H1 (cell line): Measurements from ENCODE around the gene PHKA1. TPM values are rescaled to one million over a fixed set of nuclear protein-coding genes. Genes with fewer than 3 reads are reported as not detected.

Experiments used
- CTCF ChIA-PET: fragments of 300-600 bp; sonication (Branson Sonifier 250); formaldehyde crosslinking; loops from one replicate; lab custom pipeline; 2021; ENCODE audit not compliant: partially characterized antibody; lab: Charles Lee
- POLR2A ChIA-PET: fragments of 300-600 bp; sonication (Branson Sonifier 250); formaldehyde crosslinking; loops from one replicate; lab custom pipeline; 2021; ENCODE audit warnings: inconsistent platforms; ENCODE audit not compliant: partially characterized antibody; lab: Charles Lee
- DNase-seq, 2 experiments: peaks; one replicate each; pipeline versions ENCODE4 v3.0.0 to v3.0.0-alpha.2; 2010 to 2022; ENCODE audit warnings: low spot score in 2 of 2, low read depth in 1 of 2, mixed read lengths in 1 of 2
- FAIRE-seq: peaks from 2 replicates; lab custom pipeline; 2011; peaks lifted over from hg19 to GRCh38; lab: Jason Lieb, UNC
- H2AFZ ChIP-seq: 2 replicates; pipeline ENCODE4 v1.8.1; 2012; ENCODE audit warnings: low read length, inconsistent platforms
- H2AK5ac ChIP-seq: 2 replicates; pipeline ENCODE4 v1.6.1; 2013; ENCODE audit warnings: low read depth, low read length
- H2BK120ac ChIP-seq: replicated peaks from 2 replicates; pipeline ENCODE3; 2013; ENCODE audit warnings: low read depth, low read length, inconsistent platforms
- H2BK12ac ChIP-seq: 2 replicates; pipeline ENCODE4 v1.6.1; 2013; ENCODE audit warnings: low read depth, low read length
- H2BK15ac ChIP-seq: 2 replicates; pipeline ENCODE4 v1.6.1; 2013; ENCODE audit warnings: low read length
- H2BK20ac ChIP-seq: 2 replicates; pipeline ENCODE4 v1.6.1; 2013; ENCODE audit warnings: low read length
- H2BK5ac ChIP-seq: 2 replicates; pipeline ENCODE4 v1.6.1; 2013; ENCODE audit warnings: low read depth, low read length
- H3K14ac ChIP-seq: 2 replicates; pipeline ENCODE4 v1.6.1; 2013; ENCODE audit warnings: inconsistent platforms; ENCODE audit not compliant: insufficient read length
- H3K18ac ChIP-seq: 2 replicates; pipeline ENCODE4 v1.6.1; 2013; ENCODE audit warnings: low read length; ENCODE audit errors: extremely low read depth
- H3K23ac ChIP-seq: 2 replicates; pipeline ENCODE4 v1.6.1; 2013; ENCODE audit warnings: inconsistent platforms; ENCODE audit not compliant: insufficient read length
- H3K23me2 ChIP-seq: 2 replicates; pipeline ENCODE4 v1.6.1; 2013; ENCODE audit warnings: low read depth, low read length
- H3K27ac ChIP-seq: 2 replicates; pipeline ENCODE4 v1.6.1; 2011; ENCODE audit warnings: low read depth, low read length, inconsistent platforms
- H3K27me3 ChIP-seq, 4 experiments: replicated peaks in 1 of 4; 1 replicate in 1 of 4; 2 replicates in 3 of 4; pipeline versions ENCODE4 v1.6.1 to v1.8.1; 2011 to 2013; ENCODE audit warnings: low read length in 3 of 4, mild to moderate bottlenecking in 3 of 4, inconsistent platforms in 2 of 4, mixed read lengths in 2 of 4, moderate library complexity in 1 of 4; ENCODE audit not compliant: control insufficient read depth in 3 of 4, insufficient read depth in 3 of 4; ENCODE audit errors: extremely low read depth in 1 of 4
- H3K36me3 ChIP-seq, 4 experiments: 2 replicates each; pipeline versions ENCODE4 v1.6.1 to v1.8.1; 2011 to 2013; ENCODE audit warnings: mild to moderate bottlenecking in 4 of 4, low read length in 3 of 4, moderate library complexity in 2 of 4, control low read depth in 1 of 4, inconsistent platforms in 1 of 4; ENCODE audit not compliant: insufficient read depth in 4 of 4, control insufficient read depth in 2 of 4
- H3K4ac ChIP-seq: replicated peaks from 2 replicates; pipeline ENCODE3; 2013; ENCODE audit warnings: low read length, low read depth, mixed read lengths, inconsistent platforms; ENCODE audit not compliant: insufficient read length
- H3K4me1 ChIP-seq, 4 experiments: replicated peaks in 1 of 4; 1 replicate in 1 of 4; 2 replicates in 3 of 4; pipeline versions ENCODE4 v1.6.1 to v1.8.1; 2011 to 2013; ENCODE audit warnings: low read length in 3 of 4, inconsistent platforms in 2 of 4, mixed read lengths in 1 of 4; ENCODE audit not compliant: insufficient read depth in 4 of 4, control insufficient read depth in 3 of 4
- H3K4me2 ChIP-seq, 2 experiments: 2 replicates each; pipeline versions ENCODE4 v1.6.1 to v1.8.1; 2011 to 2013; ENCODE audit warnings: low read depth in 2 of 2, low read length in 2 of 2, control low read depth in 1 of 2, inconsistent platforms in 1 of 2, mild to moderate bottlenecking in 1 of 2; ENCODE audit not compliant: insufficient read depth in 1 of 2
- H3K4me3 ChIP-seq, 4 experiments: fragments of 200-600, 300-600 bp in 1 of 4; sonication (generic), shearing (Covaris generic), sonication (Bioruptor Twin) in 1 of 4; 2 replicates each; pipeline versions ENCODE4 v1.5.1 to v1.8.1; 2011 to 2016; ENCODE audit warnings: low read length in 4 of 4, low read depth in 3 of 4, control low read depth in 2 of 4, inconsistent platforms in 2 of 4, mild to moderate bottlenecking in 2 of 4, mixed read lengths in 1 of 4, moderate library complexity in 1 of 4; ENCODE audit not compliant: insufficient read depth in 2 of 4; ENCODE audit errors: extremely low read depth in 1 of 4
- H3K56ac ChIP-seq: replicated peaks from 2 replicates; pipeline ENCODE3; 2013; ENCODE audit warnings: low read depth, mild to moderate bottlenecking, mixed read lengths, low read length, inconsistent platforms; ENCODE audit not compliant: insufficient read length
- H3K79me1 ChIP-seq: 2 replicates; pipeline ENCODE4 v1.6.1; 2013; ENCODE audit warnings: low read depth, low read length, control low read depth
- H3K79me2 ChIP-seq, 2 experiments: 2 replicates each; pipeline versions ENCODE4 v1.6.1 to v1.8.1; 2012 to 2013; ENCODE audit warnings: low read length in 2 of 2, mild to moderate bottlenecking in 2 of 2, inconsistent platforms in 1 of 2; ENCODE audit not compliant: insufficient read depth in 2 of 2, control insufficient read depth in 1 of 2
- H3K9ac ChIP-seq, 4 experiments: replicated peaks in 1 of 4; 1 replicate in 1 of 4; 2 replicates in 3 of 4; pipeline versions ENCODE4 v1.6.1 to v1.8.1; 2011 to 2013; ENCODE audit warnings: low read depth in 3 of 4, low read length in 3 of 4, control low read depth in 2 of 4, mild to moderate bottlenecking in 2 of 4, moderate library complexity in 2 of 4, inconsistent platforms in 1 of 4; ENCODE audit errors: extremely low read depth in 1 of 4
- H3K9me3 ChIP-seq, 2 experiments: 2 replicates each; pipeline versions ENCODE4 v1.6.1 to v1.8.1; 2012 to 2013; ENCODE audit warnings: mild to moderate bottlenecking in 2 of 2, moderate library complexity in 2 of 2, control low read depth in 1 of 2, inconsistent platforms in 1 of 2, low read depth in 1 of 2, low read length in 1 of 2, mixed read lengths in 1 of 2; ENCODE audit not compliant: insufficient read depth in 2 of 2
- H4K20me1 ChIP-seq, 2 experiments: replicated peaks in 1 of 2; 2 replicates each; pipeline versions ENCODE3 to v1.8.1; 2011 to 2013; ENCODE audit warnings: inconsistent platforms in 2 of 2, low read length in 2 of 2, mild to moderate bottlenecking in 1 of 2; ENCODE audit not compliant: insufficient read depth in 2 of 2, control insufficient read depth in 1 of 2
- H4K5ac ChIP-seq: 2 replicates; pipeline ENCODE4 v1.6.1; 2013; ENCODE audit warnings: low read length, low read depth, mixed read lengths, inconsistent platforms; ENCODE audit not compliant: insufficient read length
- H4K8ac ChIP-seq: 2 replicates; pipeline ENCODE4 v1.8.0; 2013; ENCODE audit warnings: mild to moderate bottlenecking, moderate library complexity, low read length, inconsistent platforms; ENCODE audit not compliant: insufficient read depth; ENCODE audit errors: extremely low read depth
- H4K91ac ChIP-seq: replicated peaks from 2 replicates; pipeline ENCODE3; 2013; ENCODE audit warnings: low read length, mixed read lengths, inconsistent platforms; ENCODE audit not compliant: insufficient read length
- CBX8 ChIP-seq: fragments of 300-800, 300-1000 bp; sonication (generic); IDR thresholded peaks from 2 replicates; pipeline ENCODE4 v1.7.1; 2016; ENCODE audit warnings: low read depth, low read length, borderline replicate concordance
- RAD21 ChIP-seq, 2 experiments: IDR thresholded peaks in 1 of 2; conservative IDR thresholded peaks in 1 of 2; 2 replicates each; pipeline ENCODE4 v1.6.1; 2011; ENCODE audit warnings: low read depth in 2 of 2, low read length in 2 of 2, improper control_type of control experiment in 1 of 2, inconsistent platforms in 1 of 2, mild to moderate bottlenecking in 1 of 2, moderate library complexity in 1 of 2
- SP2 ChIP-seq: IDR thresholded peaks from 2 replicates; pipeline ENCODE4 v1.6.1; 2012; ENCODE audit warnings: mild to moderate bottlenecking, low read length, inconsistent platforms
- WGBS, 2 experiments: shearing (Covaris generic) in 1 of 2; methylation state at CpG; one replicate each; pipeline versions ENCODE4 v1.1.6 to v1.1.7; 2013 to 2015; ENCODE audit warnings: low lambda C conversion rate in 2 of 2, mixed read lengths in 2 of 2, inconsistent platforms in 1 of 2, low coverage in 1 of 2, missing lambda C conversion rate in 1 of 2; ENCODE audit not compliant: insufficient replicate concordance in 2 of 2, insufficient coverage in 1 of 2, insufficient read length in 1 of 2; ENCODE audit errors: extremely low coverage in 1 of 2, missing lambda C conversion rate in 1 of 2; 5-methylcytosine and 5-hydroxymethylcytosine counted together
- polyA plus RNA-seq, 7 experiments: library from polyadenylated mRNA; depleted of rRNA in 3 of 7; stranded (reverse) in 5 of 7; unstranded in 2 of 7; fragments of >200 nt in 5 of 7; fragments of 200-250 nt in 2 of 7; gene quantifications; 1 replicate in 5 of 7; 2 replicates in 1 of 7; 4 replicates in 1 of 7; pipeline versions ENCODE4 v1.2.1 to v1.2.3, GENCODE V29; 2011 to 2013; ENCODE audit warnings: missing spikeins in 2 of 7, mixed read lengths in 2 of 7
- total RNA-seq: library from RNA; stranded (reverse); fragmentation: NEBNext Ultra II Directional; extraction: Animal tissue kit (Norgen Biotek cat#: 25700); gene quantifications from 2 replicates; pipeline ENCODE4 v1.2.1, GENCODE V29; 2021
- TF ChIP-seq, protein P1 (sequence below), 3 experiments: IDR thresholded peaks; 1 replicate in 2 of 3; 2 replicates in 1 of 3; pipeline versions ENCODE4 v1.5.1 to v1.6.1; 2011; ENCODE audit warnings: low read length in 3 of 3, mild to moderate bottlenecking in 3 of 3, inconsistent platforms in 2 of 3, low read depth in 1 of 3, moderate library complexity in 1 of 3; ENCODE audit not compliant: insufficient read depth in 1 of 3; ENCODE audit errors: control extremely low read depth in 1 of 3

Gene PHKA1
- total and polyA plus RNA-seq, 2 of the 8 experiments (the other 6 are each of a cell fraction or from before 2014, with no cell fraction given): 4.2 to 7.2 TPM

DNA sequence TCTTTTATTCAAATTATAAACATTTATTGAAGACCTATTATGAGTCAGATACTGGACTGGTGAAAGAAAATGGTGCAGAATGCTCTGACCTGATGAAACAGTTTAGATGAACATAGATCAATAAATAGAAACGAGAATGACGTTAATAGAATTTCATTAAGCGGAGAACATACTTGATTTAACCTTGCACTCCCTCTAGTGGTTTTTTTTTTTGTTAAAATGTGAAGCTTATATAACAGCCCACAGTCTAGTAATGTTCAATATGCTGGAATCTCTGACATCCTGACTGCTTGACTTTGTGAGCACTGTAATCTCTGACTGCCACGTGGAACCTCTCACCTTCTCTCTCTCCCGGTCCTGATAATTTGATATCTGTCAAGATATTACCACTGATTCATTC lies 173.8 kb downstream of the PHKA1 start:
- H4K5ac ChIP-seq: no peak overlapping the region
- 81% methylated on average over 5 of the region's 5 CpGs; no CpG with 5 or more reads in 1 of the 2 experiments for WGBS, 2 experiments
- no peak overlapping the region for H3K18ac ChIP-seq
- no peak overlapping the region for H3K4ac ChIP-seq
- no peak overlapping the region for H3K27ac ChIP-seq
- CTCF ChIA-PET: interaction anchor here (0.7 to 4.9 kb wide), 11 partner anchors 12 to 294 kb away, joined by 3 to 46 read pairs (median 4); no protein-coding TSS in a partner anchor
- H4K20me1 ChIP-seq: no peaks in the 10 kb centered on the region
- no peak overlapping the region for H2BK20ac ChIP-seq
- H4K91ac ChIP-seq: no peak overlapping the region
- H3K23ac ChIP-seq: no peak overlapping the region
- no peaks in the 10 kb centered on the region for H3K9me3 ChIP-seq
- TF ChIP-seq, protein P1, sequence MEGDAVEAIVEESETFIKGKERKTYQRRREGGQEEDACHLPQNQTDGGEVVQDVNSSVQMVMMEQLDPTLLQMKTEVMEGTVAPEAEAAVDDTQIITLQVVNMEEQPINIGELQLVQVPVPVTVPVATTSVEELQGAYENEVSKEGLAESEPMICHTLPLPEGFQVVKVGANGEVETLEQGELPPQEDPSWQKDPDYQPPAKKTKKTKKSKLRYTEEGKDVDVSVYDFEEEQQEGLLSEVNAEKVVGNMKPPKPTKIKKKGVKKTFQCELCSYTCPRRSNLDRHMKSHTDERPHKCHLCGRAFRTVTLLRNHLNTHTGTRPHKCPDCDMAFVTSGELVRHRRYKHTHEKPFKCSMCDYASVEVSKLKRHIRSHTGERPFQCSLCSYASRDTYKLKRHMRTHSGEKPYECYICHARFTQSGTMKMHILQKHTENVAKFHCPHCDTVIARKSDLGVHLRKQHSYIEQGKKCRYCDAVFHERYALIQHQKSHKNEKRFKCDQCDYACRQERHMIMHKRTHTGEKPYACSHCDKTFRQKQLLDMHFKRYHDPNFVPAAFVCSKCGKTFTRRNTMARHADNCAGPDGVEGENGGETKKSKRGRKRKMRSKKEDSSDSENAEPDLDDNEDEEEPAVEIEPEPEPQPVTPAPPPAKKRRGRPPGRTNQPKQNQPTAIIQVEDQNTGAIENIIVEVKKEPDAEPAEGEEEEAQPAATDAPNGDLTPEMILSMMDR (IDR thresholded peaks at IDR 0.05; ENCODE audit: control extremely low read depth in 1 of 3, insufficient read depth in 1 of 3, low read depth in 1 of 3, low read length in 3 of 3): peak in 2 of 3 experiments; percentile 6; a peak in 2 of 4 replicates
- TF ChIP-seq SP2: no peak
- TF ChIP-seq RAD21 (IDR thresholded peaks at IDR 0.05 in 1 of 2, conservative IDR thresholded peaks at IDR 0.05 in 1 of 2; ENCODE audit: low read depth in 2 of 2, low read length in 2 of 2): peak; percentile 30 to 35
- no peak for TF ChIP-seq CBX8
- TF ChIP-seq, all 59 proteins: peak for 2
- Histone ChIP-seq H3K14ac (no peak overlapping the region), H2BK12ac (no peak overlapping the region), H3K79me2 (no peaks in the 10 kb centered on the region), H3K56ac (no peak overlapping the region), H4K8ac (no peak overlapping the region), H3K4me2 (no peak overlapping the region), H3K9ac (no peak overlapping the region), H3K23me2 (no peaks in the 10 kb centered on the region), H2BK15ac (no peak overlapping the region), H3K4me1 (no peaks in the 10 kb centered on the region), H2AFZ (no peak overlapping the region), H2AK5ac (no peak overlapping the region), H3K36me3 (no peaks in the 10 kb centered on the region; a peak in 1 of 8 replicates), H3K79me1 (no peaks in the 10 kb centered on the region), H2BK5ac (no peak overlapping the region), H2BK120ac (no peak overlapping the region), H3K4me3 (no peak overlapping the region), H3K27me3 (no peaks in the 10 kb centered on the region)
- no peak for FAIRE-seq
- no peak for DNase-seq
- POLR2A ChIA-PET: interaction anchor here (1.4 kb wide), 1 partner anchor 242 kb away, joined by 4 read pairs; no protein-coding TSS in a partner anchor
